K562 (cell line): ENCODE results near the gene DIAPH1. TPM values are rescaled to one million over a fixed set of nuclear protein-coding genes. Genes with fewer than 3 reads are reported as not detected.
A peak's percentile ranks its signal among the peaks of the same experiment; 100 is the strongest.

ENCODE experiments used
- CBFA2T2 ChIP-seq: fragments of 450-650 bp; conservative IDR thresholded peaks from 2 replicates; pipeline ENCODE4 v1.6.1; 2017; ENCODE audit warnings: mild to moderate bottlenecking
- CBX3 ChIP-seq, 2 experiments: IDR thresholded peaks; 1 replicate in 1 of 2; 2 replicates in 1 of 2; pipeline ENCODE4 v1.6.1; 2012; ENCODE audit warnings: inconsistent platforms in 2 of 2, low read length in 2 of 2, borderline replicate concordance in 1 of 2, control low read depth in 1 of 2
- FOXK2 ChIP-seq, 2 experiments: fragments of 450-650 bp; IDR thresholded peaks in 1 of 2; conservative IDR thresholded peaks in 1 of 2; 2 replicates each; pipeline ENCODE4 v1.6.1; 2016; ENCODE audit warnings: low read depth in 2 of 2, mild to moderate bottlenecking in 1 of 2
- KLF1 ChIP-seq: fragments of 450-650 bp; IDR thresholded peaks from 2 replicates; pipeline ENCODE4 v1.6.1; 2016; ENCODE audit warnings: missing genetic modification characterization, missing compliant biosample characterization
- MAZ ChIP-seq, 2 experiments: fragments of 450-650 bp in 1 of 2; sonication (generic) in 1 of 2; formaldehyde crosslinking; IDR thresholded peaks in 1 of 2; conservative IDR thresholded peaks in 1 of 2; 2 replicates each; pipeline versions ENCODE4 v1.4.0 to v1.5.0; 2020; ENCODE audit warnings: mild to moderate bottlenecking in 1 of 2, missing genetic modification reagents in 1 of 2
- MCM7 ChIP-seq, 2 experiments: fragments of 450-650 bp; IDR thresholded peaks; 2 replicates each; pipeline ENCODE4 v1.6.1; 2016 to 2018
- MYC ChIP-seq, 2 experiments: fragments of 250-450 bp in 1 of 2; sonication (Bioruptor Pico) in 1 of 2; IDR thresholded peaks; 2 replicates each; pipeline versions ENCODE4 v1.5.1 to v1.6.1; 2012 to 2021; ENCODE audit warnings: low read depth in 2 of 2, borderline replicate concordance in 1 of 2, improper control_type of control experiment in 1 of 2, low read length in 1 of 2, mild to moderate bottlenecking in 1 of 2, moderate library complexity in 1 of 2
- NR3C1 ChIP-seq: sonication (generic); formaldehyde crosslinking; IDR thresholded peaks from 2 replicates; pipeline ENCODE4 v1.8.1; 2022; ENCODE audit warnings: missing genetic modification reagents
- RBM22 ChIP-seq: fragments of 200-400 bp; formaldehyde crosslinking; IDR thresholded peaks from 2 replicates; pipeline ENCODE4 v1.6.1; 2018; ENCODE audit warnings: low read length, low read depth; ENCODE audit not compliant: poor library complexity, severe bottlenecking
- SIN3A ChIP-seq, 2 experiments: fragments of 150-350 bp in 1 of 2; IDR thresholded peaks; 2 replicates each; pipeline ENCODE4 v1.6.1; 2011 to 2016; ENCODE audit warnings: borderline replicate concordance in 2 of 2, low read depth in 2 of 2, low read length in 2 of 2, mild to moderate bottlenecking in 2 of 2, moderate library complexity in 2 of 2; ENCODE audit not compliant: control insufficient read depth in 1 of 2
- SPI1 ChIP-seq: IDR thresholded peaks from 2 replicates; pipeline ENCODE4 v1.6.1; 2011; ENCODE audit warnings: low read depth, low read length, control low read depth, borderline replicate concordance
- SRSF3 ChIP-seq: fragments of 200-400 bp; formaldehyde crosslinking; IDR thresholded peaks from 2 replicates; pipeline ENCODE4 v1.6.1; 2016; ENCODE audit warnings: mild to moderate bottlenecking, low read length, moderate library complexity; ENCODE audit not compliant: insufficient read depth
- YBX1 ChIP-seq: fragments of 450-650 bp; IDR thresholded peaks from 2 replicates; pipeline ENCODE4 v1.7.1; 2016; ENCODE audit warnings: mild to moderate bottlenecking
- ZNF174 ChIP-seq: fragments of 250-450 bp; sonication (Bioruptor Pico); IDR thresholded peaks from 2 replicates; pipeline ENCODE4 v1.4.0; 2020; ENCODE audit warnings: mild to moderate bottlenecking
- ZNF212 ChIP-seq: fragments of 450-650 bp; formaldehyde crosslinking; IDR thresholded peaks from 2 replicates; pipeline ENCODE4 v1.4.0; 2020; ENCODE audit warnings: mild to moderate bottlenecking
- ZNF311 ChIP-seq: fragments of 250-450 bp; sonication (Bioruptor Pico); IDR thresholded peaks from 2 replicates; pipeline ENCODE4 v1.4.0; 2020; ENCODE audit warnings: mild to moderate bottlenecking, moderate library complexity
- polyA plus RNA-seq, 8 experiments: library from polyadenylated mRNA; depleted of rRNA in 4 of 8; stranded (reverse) in 5 of 8; unstranded in 3 of 8; fragments of >200 nt; fragmentation: Nextera tagmentation in 2 of 8; fragmentation: Illumina TruSeq in 1 of 8; extraction: Ambion mirVana in 2 of 8; extraction: Trizol in 1 of 8; gene quantifications; 2 replicates each; pipeline versions ENCODE4 v1.2.1 to v1.2.3, GENCODE V29; 2011 to 2014; ENCODE audit warnings: inconsistent platforms in 1 of 8, missing spikeins in 1 of 8
- total RNA-seq, 7 experiments: library from RNA; depleted of rRNA in 6 of 7; stranded (reverse); fragments of >200 nt in 6 of 7; fragmentation: Illumina TruSeq in 2 of 7; extraction: Trizol in 2 of 7; gene quantifications; 2 replicates each; pipeline versions ENCODE4 v1.2.1 to v1.2.3, GENCODE V29; 2011 to 2021; ENCODE audit warnings: low replicate concordance in 1 of 7
- TF ChIP-seq, protein P1 (sequence below): sonication (generic); formaldehyde crosslinking; IDR thresholded peaks from 2 replicates; pipeline ENCODE4 v1.8.0; 2022; ENCODE audit warnings: missing genetic modification reagents, mild to moderate bottlenecking, borderline replicate concordance
- TF ChIP-seq, protein P2 (sequence below): fragments of 450-650 bp; IDR thresholded peaks from 2 replicates; pipeline ENCODE4 v1.6.1; 2018; ENCODE audit not compliant: partially characterized antibody
- TF ChIP-seq, protein P3 (sequence below): sonication (generic); formaldehyde crosslinking; IDR thresholded peaks from 2 replicates; pipeline ENCODE4 v1.8.0; 2023; ENCODE audit warnings: mild to moderate bottlenecking, missing genetic modification reagents
- TF ChIP-seq, protein P4 (sequence below): IDR thresholded peaks from 2 replicates; pipeline ENCODE4 v1.6.1; 2011; ENCODE audit not compliant: insufficient read length; ENCODE audit errors: extremely low read depth

Gene DIAPH1
- total and polyA plus RNA-seq, 9 of the 15 experiments (the other 6 are each of a cell fraction or from before 2014, with no cell fraction given): 60.8 to 328 (median 97.8) TPM

DNA sequence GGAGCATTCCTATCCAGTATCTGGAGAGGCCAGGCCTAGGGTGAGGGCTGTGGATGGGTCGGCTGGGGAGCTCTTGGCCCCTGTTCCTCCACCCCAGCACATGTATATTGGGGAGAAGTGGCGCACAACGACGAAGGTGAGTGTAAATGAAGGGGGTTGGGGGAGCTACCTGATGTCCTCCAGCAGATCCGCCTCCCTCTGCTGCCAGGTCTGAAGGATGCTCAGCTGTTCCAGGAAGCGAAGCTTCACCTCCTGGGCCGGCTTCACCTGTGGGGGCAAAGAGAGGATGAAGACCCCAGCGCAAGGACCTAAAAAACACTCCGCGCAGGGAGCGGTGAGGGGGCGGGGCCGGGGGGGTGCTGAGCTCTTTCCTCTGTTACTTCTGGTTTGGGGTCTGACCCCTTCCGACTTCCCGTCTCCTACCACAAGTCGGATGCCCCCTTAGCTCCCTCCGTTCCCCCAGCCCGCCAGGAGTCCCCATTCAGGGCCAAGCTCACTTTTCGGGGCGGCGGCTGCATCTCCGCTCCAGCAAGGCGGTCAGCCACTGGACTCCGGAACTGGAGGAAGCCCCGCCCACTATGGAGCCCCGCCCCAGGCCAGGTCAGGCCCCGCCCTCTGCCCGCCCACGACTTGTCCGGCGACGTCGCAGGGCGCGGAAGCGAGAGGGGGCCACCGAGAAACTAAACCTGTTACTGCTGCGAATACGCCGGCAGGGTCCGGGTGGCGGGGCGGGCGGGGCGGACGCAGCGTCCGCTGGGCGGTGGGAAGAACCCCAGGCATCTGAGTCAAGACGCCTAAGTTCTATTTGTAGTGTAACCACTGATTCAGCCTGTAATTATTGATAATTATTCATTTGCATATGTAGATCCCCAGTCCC lies 32.3 kb upstream of the DIAPH1 start, which contains the start of gene FCHSD1 (continued):
- TF ChIP-seq, protein P1, sequence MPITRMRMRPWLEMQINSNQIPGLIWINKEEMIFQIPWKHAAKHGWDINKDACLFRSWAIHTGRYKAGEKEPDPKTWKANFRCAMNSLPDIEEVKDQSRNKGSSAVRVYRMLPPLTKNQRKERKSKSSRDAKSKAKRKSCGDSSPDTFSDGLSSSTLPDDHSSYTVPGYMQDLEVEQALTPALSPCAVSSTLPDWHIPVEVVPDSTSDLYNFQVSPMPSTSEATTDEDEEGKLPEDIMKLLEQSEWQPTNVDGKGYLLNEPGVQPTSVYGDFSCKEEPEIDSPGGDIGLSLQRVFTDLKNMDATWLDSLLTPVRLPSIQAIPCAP: no peak
- 0 out of 2 replicates have a peak, but pooled peaks have one; percentile 0 for TF ChIP-seq SPI1
- no peak for TF ChIP-seq RBM22
- no peak for TF ChIP-seq ZNF212
- TF ChIP-seq MYC (IDR thresholded peaks at IDR 0.05; ENCODE audit: low read depth, low read length): no peak
- TF ChIP-seq MYC (CRISPR knock-in tag; IDR thresholded peaks at IDR 0.05; ENCODE audit: borderline replicate concordance, low read depth): no peak
- TF ChIP-seq SRSF3: no peak
- no peak for TF ChIP-seq CBFA2T2
- peak; percentile 65 to 70; a peak in 2 of 4 replicates for TF ChIP-seq SIN3A (IDR thresholded peaks at IDR 0.05; ENCODE audit: borderline replicate concordance in 2 of 2, control insufficient read depth in 1 of 2, low read depth in 2 of 2, low read length in 2 of 2)
- TF ChIP-seq, protein P2, sequence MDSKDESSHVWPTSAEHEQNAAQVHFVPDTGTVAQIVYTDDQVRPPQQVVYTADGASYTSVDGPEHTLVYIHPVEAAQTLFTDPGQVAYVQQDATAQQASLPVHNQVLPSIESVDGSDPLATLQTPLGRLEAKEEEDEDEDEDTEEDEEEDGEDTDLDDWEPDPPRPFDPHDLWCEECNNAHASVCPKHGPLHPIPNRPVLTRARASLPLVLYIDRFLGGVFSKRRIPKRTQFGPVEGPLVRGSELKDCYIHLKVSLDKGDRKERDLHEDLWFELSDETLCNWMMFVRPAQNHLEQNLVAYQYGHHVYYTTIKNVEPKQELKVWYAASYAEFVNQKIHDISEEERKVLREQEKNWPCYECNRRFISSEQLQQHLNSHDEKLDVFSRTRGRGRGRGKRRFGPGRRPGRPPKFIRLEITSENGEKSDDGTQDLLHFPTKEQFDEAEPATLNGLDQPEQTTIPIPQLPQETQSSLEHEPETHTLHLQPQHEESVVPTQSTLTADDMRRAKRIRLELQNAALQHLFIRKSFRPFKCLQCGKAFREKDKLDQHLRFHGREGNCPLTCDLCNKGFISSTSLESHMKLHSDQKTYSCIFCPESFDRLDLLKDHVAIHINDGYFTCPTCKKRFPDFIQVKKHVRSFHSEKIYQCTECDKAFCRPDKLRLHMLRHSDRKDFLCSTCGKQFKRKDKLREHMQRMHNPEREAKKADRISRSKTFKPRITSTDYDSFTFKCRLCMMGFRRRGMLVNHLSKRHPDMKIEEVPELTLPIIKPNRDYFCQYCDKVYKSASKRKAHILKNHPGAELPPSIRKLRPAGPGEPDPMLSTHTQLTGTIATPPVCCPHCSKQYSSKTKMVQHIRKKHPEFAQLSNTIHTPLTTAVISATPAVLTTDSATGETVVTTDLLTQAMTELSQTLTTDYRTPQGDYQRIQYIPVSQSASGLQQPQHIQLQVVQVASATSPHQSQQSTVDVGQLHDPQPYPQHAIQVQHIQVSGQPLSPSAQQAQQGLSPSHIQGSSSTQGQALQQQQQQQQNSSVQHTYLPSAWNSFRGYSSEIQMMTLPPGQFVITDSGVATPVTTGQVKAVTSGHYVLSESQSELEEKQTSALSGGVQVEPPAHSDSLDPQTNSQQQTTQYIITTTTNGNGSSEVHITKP: no peak
- TF ChIP-seq, protein P3, sequence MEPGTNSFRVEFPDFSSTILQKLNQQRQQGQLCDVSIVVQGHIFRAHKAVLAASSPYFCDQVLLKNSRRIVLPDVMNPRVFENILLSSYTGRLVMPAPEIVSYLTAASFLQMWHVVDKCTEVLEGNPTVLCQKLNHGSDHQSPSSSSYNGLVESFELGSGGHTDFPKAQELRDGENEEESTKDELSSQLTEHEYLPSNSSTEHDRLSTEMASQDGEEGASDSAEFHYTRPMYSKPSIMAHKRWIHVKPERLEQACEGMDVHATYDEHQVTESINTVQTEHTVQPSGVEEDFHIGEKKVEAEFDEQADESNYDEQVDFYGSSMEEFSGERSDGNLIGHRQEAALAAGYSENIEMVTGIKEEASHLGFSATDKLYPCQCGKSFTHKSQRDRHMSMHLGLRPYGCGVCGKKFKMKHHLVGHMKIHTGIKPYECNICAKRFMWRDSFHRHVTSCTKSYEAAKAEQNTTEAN (CRISPR knock-in tag): no peak
- no peak for TF ChIP-seq MCM7 (IDR thresholded peaks at IDR 0.05)
- TF ChIP-seq, protein P4, sequence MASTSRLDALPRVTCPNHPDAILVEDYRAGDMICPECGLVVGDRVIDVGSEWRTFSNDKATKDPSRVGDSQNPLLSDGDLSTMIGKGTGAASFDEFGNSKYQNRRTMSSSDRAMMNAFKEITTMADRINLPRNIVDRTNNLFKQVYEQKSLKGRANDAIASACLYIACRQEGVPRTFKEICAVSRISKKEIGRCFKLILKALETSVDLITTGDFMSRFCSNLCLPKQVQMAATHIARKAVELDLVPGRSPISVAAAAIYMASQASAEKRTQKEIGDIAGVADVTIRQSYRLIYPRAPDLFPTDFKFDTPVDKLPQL: no peak
- TF ChIP-seq KLF1 (tag): no peak
- TF ChIP-seq CBX3 (IDR thresholded peaks at IDR 0.05; ENCODE audit: borderline replicate concordance in 1 of 2, low read length in 2 of 2): no peak
- TF ChIP-seq NR3C1 (CRISPR knock-in tag): no peak
- no peak for TF ChIP-seq ZNF311 (CRISPR knock-in tag)
- no peak for TF ChIP-seq FOXK2 (conservative IDR thresholded peaks at IDR 0.05 in 1 of 2, IDR thresholded peaks at IDR 0.05 in 1 of 2; ENCODE audit: low read depth in 2 of 2)
- peak in 1 of 2 experiments; percentile 80; a peak in 2 of 4 replicates for TF ChIP-seq MAZ (CRISPR knock-in tag; conservative IDR thresholded peaks at IDR 0.05 in 1 of 2, IDR thresholded peaks at IDR 0.05 in 1 of 2)
- no peak for TF ChIP-seq YBX1
- no peak for TF ChIP-seq ZNF174 (CRISPR knock-in tag)
